WTC11 (cell line): Measurements from ENCODE around the gene WDR1.

ENCODE experiments used
- CREB1 ChIP-seq: sonication (generic); formaldehyde crosslinking; IDR thresholded peaks from 2 replicates; pipeline ENCODE4 v1.8.0; 2023; ENCODE audit warnings: mild to moderate bottlenecking, missing genetic modification reagents
- FOXJ3 ChIP-seq: sonication (generic); formaldehyde crosslinking; IDR thresholded peaks from 2 replicates; pipeline ENCODE4 v1.9.0; 2021; ENCODE audit warnings: missing genetic modification reagents, mild to moderate bottlenecking, borderline replicate concordance
- MAX ChIP-seq: sonication (generic); formaldehyde crosslinking; IDR thresholded peaks from 2 replicates; pipeline ENCODE4 v1.8.0; 2022; ENCODE audit warnings: mild to moderate bottlenecking, missing genetic modification reagents
- NFYB ChIP-seq: sonication (generic); formaldehyde crosslinking; conservative IDR thresholded peaks from 2 replicates; pipeline ENCODE4 v1.8.0; 2022; ENCODE audit warnings: low read depth, missing genetic modification reagents
- TEAD4 ChIP-seq: sonication (generic); formaldehyde crosslinking; IDR thresholded peaks from 2 replicates; pipeline ENCODE4 v1.8.0; 2022; ENCODE audit warnings: mild to moderate bottlenecking, missing genetic modification reagents
- ZNF232 ChIP-seq: sonication (generic); formaldehyde crosslinking; IDR thresholded peaks from 2 replicates; pipeline ENCODE4 v1.8.0; 2022; ENCODE audit warnings: mild to moderate bottlenecking, missing genetic modification reagents
- TF ChIP-seq, protein P1 (sequence below): fragments of 200-600 bp; IDR thresholded peaks from 2 replicates; pipeline ENCODE4 v1.8.0; 2022; ENCODE audit warnings: antibody characterized with exemption
- TF ChIP-seq, protein P2 (sequence below): sonication (generic); formaldehyde crosslinking; IDR thresholded peaks from 2 replicates; pipeline ENCODE4 v1.8.1; 2023; ENCODE audit warnings: mild to moderate bottlenecking, missing genetic modification reagents, moderate library complexity
- TF ChIP-seq, protein P3 (sequence below): fragments of 250-450 bp; sonication (Bioruptor Pico); IDR thresholded peaks from 2 replicates; pipeline ENCODE4 v1.9.0; 2021; ENCODE audit warnings: moderate library complexity, mild to moderate bottlenecking, inconsistent platforms, borderline replicate concordance

DNA sequence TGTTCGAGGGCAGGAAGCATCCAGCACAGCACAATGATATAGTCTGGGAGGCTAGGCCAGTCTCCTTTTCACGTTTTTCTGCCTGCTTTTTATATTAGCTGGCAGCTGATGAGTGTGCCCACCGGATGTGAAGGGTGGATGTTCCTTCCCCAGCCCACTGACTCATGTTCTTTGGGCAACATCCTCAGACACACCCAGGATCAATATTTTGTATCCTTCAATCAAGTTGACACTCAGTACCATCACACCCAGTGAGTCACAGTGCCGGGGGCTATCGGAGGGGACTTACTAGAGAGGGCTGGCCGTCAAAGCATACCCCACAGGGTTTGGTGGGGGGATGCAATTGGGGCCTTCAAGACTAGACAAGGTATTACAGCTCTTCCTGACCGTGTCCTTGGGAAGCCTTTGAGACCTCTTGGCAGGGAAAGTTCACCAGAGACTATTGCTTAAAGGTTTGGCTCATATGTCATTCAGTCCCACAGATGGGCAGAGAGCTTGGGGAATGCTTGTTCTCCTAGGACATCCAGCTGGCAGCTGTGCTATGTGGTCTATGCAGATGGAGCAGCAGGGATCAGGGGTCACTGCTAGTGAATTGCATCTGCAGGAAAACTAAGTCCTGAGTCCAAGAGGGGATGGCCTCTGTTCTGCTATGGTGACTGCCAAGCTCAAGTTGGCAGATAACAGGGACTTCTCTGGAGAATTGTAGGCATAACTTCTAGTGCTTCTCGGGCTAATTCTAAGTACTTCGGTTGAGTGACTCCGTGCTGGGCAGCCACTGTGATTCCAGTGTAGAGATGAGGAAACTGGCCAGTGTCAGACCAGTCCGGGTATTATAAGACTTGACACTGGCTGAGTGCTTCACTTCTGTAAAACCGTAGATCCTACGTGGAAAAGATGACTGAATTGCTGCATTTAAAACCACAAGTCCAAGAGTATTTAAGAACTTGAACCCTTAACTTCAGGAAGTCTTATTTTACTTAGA is 12.9 kb upstream of the WDR1 start:
- TF ChIP-seq, protein P1, sequence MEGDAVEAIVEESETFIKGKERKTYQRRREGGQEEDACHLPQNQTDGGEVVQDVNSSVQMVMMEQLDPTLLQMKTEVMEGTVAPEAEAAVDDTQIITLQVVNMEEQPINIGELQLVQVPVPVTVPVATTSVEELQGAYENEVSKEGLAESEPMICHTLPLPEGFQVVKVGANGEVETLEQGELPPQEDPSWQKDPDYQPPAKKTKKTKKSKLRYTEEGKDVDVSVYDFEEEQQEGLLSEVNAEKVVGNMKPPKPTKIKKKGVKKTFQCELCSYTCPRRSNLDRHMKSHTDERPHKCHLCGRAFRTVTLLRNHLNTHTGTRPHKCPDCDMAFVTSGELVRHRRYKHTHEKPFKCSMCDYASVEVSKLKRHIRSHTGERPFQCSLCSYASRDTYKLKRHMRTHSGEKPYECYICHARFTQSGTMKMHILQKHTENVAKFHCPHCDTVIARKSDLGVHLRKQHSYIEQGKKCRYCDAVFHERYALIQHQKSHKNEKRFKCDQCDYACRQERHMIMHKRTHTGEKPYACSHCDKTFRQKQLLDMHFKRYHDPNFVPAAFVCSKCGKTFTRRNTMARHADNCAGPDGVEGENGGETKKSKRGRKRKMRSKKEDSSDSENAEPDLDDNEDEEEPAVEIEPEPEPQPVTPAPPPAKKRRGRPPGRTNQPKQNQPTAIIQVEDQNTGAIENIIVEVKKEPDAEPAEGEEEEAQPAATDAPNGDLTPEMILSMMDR: no peak
- TF ChIP-seq, protein P2, sequence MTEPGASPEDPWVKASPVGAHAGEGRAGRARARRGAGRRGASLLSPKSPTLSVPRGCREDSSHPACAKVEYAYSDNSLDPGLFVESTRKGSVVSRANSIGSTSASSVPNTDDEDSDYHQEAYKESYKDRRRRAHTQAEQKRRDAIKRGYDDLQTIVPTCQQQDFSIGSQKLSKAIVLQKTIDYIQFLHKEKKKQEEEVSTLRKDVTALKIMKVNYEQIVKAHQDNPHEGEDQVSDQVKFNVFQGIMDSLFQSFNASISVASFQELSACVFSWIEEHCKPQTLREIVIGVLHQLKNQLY (CRISPR knock-in tag): no peak
- TF ChIP-seq TEAD4 (CRISPR knock-in tag) (no peak), FOXJ3 (CRISPR knock-in tag) (no peak), NFYB (CRISPR knock-in tag) (no peak), MAX (no peak), ZNF232 (CRISPR knock-in tag) (no peak), CREB1 (no peak)
- TF ChIP-seq, protein P3, sequence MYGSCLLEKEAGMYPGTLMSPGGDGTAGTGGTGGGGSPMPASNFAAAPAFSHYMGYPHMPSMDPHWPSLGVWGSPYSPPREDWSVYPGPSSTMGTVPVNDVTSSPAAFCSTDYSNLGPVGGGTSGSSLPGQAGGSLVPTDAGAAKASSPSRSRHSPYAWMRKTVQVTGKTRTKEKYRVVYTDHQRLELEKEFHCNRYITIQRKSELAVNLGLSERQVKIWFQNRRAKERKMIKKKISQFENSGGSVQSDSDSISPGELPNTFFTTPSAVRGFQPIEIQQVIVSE (CRISPR knock-in tag): no peak
